Natural killer cell (primary cell): ENCODE measurements around the gene CALML6. TPM values are rescaled to one million over a fixed set of nuclear protein-coding genes. Genes with fewer than 3 reads are reported as not detected.

Experiments
- ATAC-seq, 3 donors: fragments of 150-1000 bp in 2 of 3; fragments of 200-7000 bp in 1 of 3; cut with Tn5 transposase; 1 replicate in 1 of 3; 2 replicates in 2 of 3; pipeline ENCODE4 v1.10.0; 2021; ENCODE audit warnings: mild to moderate bottlenecking in 2 of 3, moderate library complexity in 2 of 3
- DNase-seq, 2 donors: peaks; one replicate each; pipeline versions ENCODE4 v3.0.0 to v3.0.0-alpha.2; 2013 to 2021; ENCODE audit warnings: mixed read lengths in 1 of 2
- H3K27ac ChIP-seq: one replicate; pipeline ENCODE4 v1.5.1; 2013; ENCODE audit warnings: mild to moderate bottlenecking, low read length
- H3K27me3 ChIP-seq: one replicate; pipeline ENCODE4 v1.6.1; 2013; ENCODE audit warnings: low read length; ENCODE audit not compliant: control insufficient read depth, insufficient read depth
- H3K36me3 ChIP-seq: one replicate; pipeline ENCODE4 v1.6.1; 2013; ENCODE audit warnings: low read length; ENCODE audit not compliant: control insufficient read depth, insufficient read depth
- H3K4me1 ChIP-seq: one replicate; pipeline ENCODE4 v1.6.1; 2013; ENCODE audit warnings: low read length; ENCODE audit not compliant: control insufficient read depth, insufficient read depth
- H3K4me3 ChIP-seq: one replicate; pipeline ENCODE4 v1.5.1; 2013; ENCODE audit warnings: low read length
- H3K9me3 ChIP-seq: one replicate; pipeline ENCODE4 v1.6.1; 2013; ENCODE audit warnings: low read length; ENCODE audit not compliant: control insufficient read depth, insufficient read depth
- H3K27ac Mint-ChIP-seq, 2 donors: one replicate each; pipeline ENCODE4 v1.8.0; 2022; ENCODE audit warnings: mild to moderate bottlenecking in 2 of 2, mixed read lengths in 2 of 2, moderate library complexity in 1 of 2
- H3K27me3 Mint-ChIP-seq, 2 donors: one replicate each; pipeline ENCODE4 v1.8.0; 2022; ENCODE audit warnings: low read depth in 2 of 2, mixed read lengths in 2 of 2
- H3K36me3 Mint-ChIP-seq: one replicate; pipeline ENCODE4 v1.8.0; 2022; ENCODE audit warnings: mixed read lengths
- H3K4me1 Mint-ChIP-seq, 2 donors: one replicate each; pipeline ENCODE4 v1.8.0; 2022; ENCODE audit warnings: mixed read lengths in 2 of 2
- H3K4me3 Mint-ChIP-seq: one replicate; pipeline ENCODE4 v1.8.0; 2022; ENCODE audit warnings: mild to moderate bottlenecking, moderate library complexity, mixed read lengths
- H3K9me3 Mint-ChIP-seq, 2 donors: one replicate each; pipeline ENCODE4 v1.8.0; 2022; ENCODE audit warnings: mixed read lengths in 2 of 2
- CTCF ChIP-seq: fragments of 200-600 bp; IDR thresholded peaks from one replicate; pipeline ENCODE4 v1.8.0; 2022; ENCODE audit warnings: antibody characterized with exemption
- WGBS: methylation state at CpG from one replicate; pipeline ENCODE4 v1.1.7; 2013; ENCODE audit warnings: missing lambda C conversion rate; ENCODE audit not compliant: insufficient coverage; 5-methylcytosine and 5-hydroxymethylcytosine counted together
- intact Hi-C: fragments of 100-400 bp; cut with micrococcal nuclease; formaldehyde crosslinking; loops from one replicate; pipeline ENCODE4 v1.14.2; 2022
- total RNA-seq, 4 donors: library from RNA; stranded (reverse); fragments of 120-200 nt in 1 of 4; gene quantifications; one replicate each; pipeline versions ENCODE4 v1.2.3 to v1.2.4, GENCODE V29; 2013 to 2022

CALML6 gene
- total RNA-seq, 3 donors from 2014 or later (not counting 1 experiment from before 2014, with no cell fraction given), result 2.1 to 3.9 (median 2.9) TPM

- Histone ChIP-seq H3K36me3 (no peaks in the 10 kb centered on the region), H3K4me1 (peaks cover 10% of the 10 kb centered on the region), H3K27ac (no peak overlapping the region), H3K4me3 (no peak overlapping the region), H3K27me3 (peaks cover 2% of the 10 kb centered on the region), H3K9me3 (no peaks in the 10 kb centered on the region)
- Mint-ChIP-seq H3K4me3 (no peak overlapping the region), H3K4me1 (peaks cover 0 to 8% of the 10 kb centered on the region in 2 donors), H3K27ac (no peak overlapping the region), H3K36me3 (no peaks in the 10 kb centered on the region), H3K27me3 (peaks cover 3 to 7% of the 10 kb centered on the region in 2 donors), H3K9me3 (no peaks in the 10 kb centered on the region)
- WGBS, result 79% methylated on average over 14 of the region's 14 CpGs
- ATAC-seq, result no peak
- no peak for TF ChIP-seq CTCF
- no peak for DNase-seq
- intact Hi-C loops, result loop anchor here (10.0 kb wide), 1 partner anchor 437 kb away; no protein-coding TSS in a partner anchor
Observed at GRCh38 chr1:1947493-1947892, 32.4 kb downstream of the CALML6 start.

GRCh38 chr1:1948783-1949182, 33.7 kb downstream of the CALML6 start:
- H3K27ac ChIP-seq, result no peak overlapping the region
- peaks cover 2% of the 10 kb centered on the region for H3K27me3 ChIP-seq
- Mint-ChIP-seq H3K27me3 (peaks cover 3 to 7% of the 10 kb centered on the region in 2 donors), H3K4me3 (no peak overlapping the region), H3K9me3 (no peaks in the 10 kb centered on the region), H3K4me1 (peaks cover 0 to 6% of the 10 kb centered on the region in 2 donors), H3K27ac (no peak overlapping the region), H3K36me3 (no peaks in the 10 kb centered on the region)
- no peaks in the 10 kb centered on the region for H3K9me3 ChIP-seq
- ATAC-seq (no peak), DNase-seq (no peak)
- intact Hi-C loops, result loop anchor here (10.0 kb wide), 1 partner anchor 436 kb away; no protein-coding TSS in a partner anchor
- peaks cover 6% of the 10 kb centered on the region for H3K4me1 ChIP-seq
- WGBS, result 50% methylated on average over 1 of the region's 1 CpG
- no peak for TF ChIP-seq CTCF
- no peaks in the 10 kb centered on the region for H3K36me3 ChIP-seq
- H3K4me3 ChIP-seq, result no peak overlapping the region

- no peak overlapping the region for H3K4me3 Mint-ChIP-seq
- Histone ChIP-seq H3K4me3 (no peak overlapping the region), H3K27ac (no peak overlapping the region), H3K36me3 (no peaks in the 10 kb centered on the region), H3K4me1 (peaks cover 6% of the 10 kb centered on the region), H3K27me3 (no peaks in the 10 kb centered on the region), H3K9me3 (peaks cover 8% of the 10 kb centered on the region)
- no peak for TF ChIP-seq CTCF
- H3K27ac Mint-ChIP-seq, result no peak overlapping the region
- H3K4me1 Mint-ChIP-seq, result peaks cover 0 to 6% of the 10 kb centered on the region in 2 donors
- peaks cover 0 to 2% of the 10 kb centered on the region in 2 donors for H3K9me3 Mint-ChIP-seq
- no peaks in the 10 kb centered on the region for H3K36me3 Mint-ChIP-seq
- peaks cover 3 to 7% of the 10 kb centered on the region in 2 donors for H3K27me3 Mint-ChIP-seq
- intact Hi-C loops, result no loop called here
- WGBS, result 75% methylated on average over 5 of the region's 5 CpGs
- ATAC-seq, result no peak
- no peak for DNase-seq
Observed at GRCh38 chr1:1950940-1951339, 35.9 kb downstream of the CALML6 start.

DNA sequence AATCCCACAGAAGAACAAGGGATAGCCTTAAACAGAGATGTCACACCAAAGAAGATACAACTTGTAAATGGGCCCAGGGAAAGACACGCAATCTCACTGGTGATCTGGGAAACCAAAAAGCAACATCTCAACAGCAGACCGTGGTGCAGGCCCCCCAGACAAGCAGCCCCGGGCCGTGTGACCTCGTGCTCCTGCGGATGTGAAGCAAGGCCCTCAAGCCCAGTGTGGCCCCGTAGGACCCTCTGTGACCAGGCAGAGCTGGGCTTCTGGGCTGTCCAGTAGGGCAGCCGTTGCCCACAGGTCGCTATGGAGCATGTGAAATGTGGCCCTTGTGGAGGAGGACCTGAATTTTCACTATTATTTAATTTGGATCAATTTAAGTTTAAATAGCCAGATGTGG, 39.0 kb downstream of the CALML6 start:
- Mint-ChIP-seq H3K27ac (peak overlapping the region in 1 of 2 donors; percentile 18), H3K4me1 (peaks cover 0 to 6% of the 10 kb centered on the region in 2 donors), H3K36me3 (no peaks in the 10 kb centered on the region), H3K4me3 (no peak overlapping the region), H3K27me3 (peaks cover 7% of the 10 kb centered on the region in 2 donors), H3K9me3 (peaks cover 0 to 2% of the 10 kb centered on the region in 2 donors)
- ATAC-seq, result no peak
- intact Hi-C loops, result no loop called here
- Histone ChIP-seq H3K27ac (no peak overlapping the region), H3K4me3 (no peak overlapping the region), H3K27me3 (no peaks in the 10 kb centered on the region), H3K36me3 (no peaks in the 10 kb centered on the region), H3K4me1 (peaks cover 6% of the 10 kb centered on the region), H3K9me3 (peaks cover 8% of the 10 kb centered on the region)
- TF ChIP-seq CTCF, result no peak
- no peak for DNase-seq
- 89% methylated on average over 9 of the region's 9 CpGs for WGBS
